Caco-2 (cell line): ENCODE measurements around the gene CEP112. TPM values are rescaled to one million over a fixed set of nuclear protein-coding genes. Genes with fewer than 3 reads are reported as not detected.
A peak's percentile ranks its signal among the peaks of the same experiment; 100 is the strongest.

ENCODE experiments used
- BruUV-seq: library from RNA; stranded (reverse); fragments of 400-500 nt; replicated peaks from 2 replicates; lab custom pipeline; 2021; lab: Mats Ljungman, UMichigan
- CTCF ChIA-PET: fragments of 300-600 bp; sonication (Branson Sonifier 250); formaldehyde crosslinking; loops from one replicate; lab custom pipeline; 2022; ENCODE audit warnings: antibody characterized with exemption; lab: Charles Lee
- POLR2A ChIA-PET: fragments of 300-600 bp; sonication (Branson Sonifier 250); formaldehyde crosslinking; loops from one replicate; lab custom pipeline; 2022; ENCODE audit warnings: antibody characterized with exemption; lab: Charles Lee
- DNase-seq, 2 experiments: peaks; one replicate each; pipeline versions ENCODE4 v3.0.0 to v3.0.0-alpha.2; 2020 to 2022
- H3K27me3 ChIP-seq: replicated peaks from 2 replicates; pipeline ENCODE4 v1.6.0; 2011; ENCODE audit warnings: low read length; ENCODE audit not compliant: control insufficient read depth, insufficient read depth
- H3K36me3 ChIP-seq: 2 replicates; pipeline ENCODE4 v1.5.1; 2011; ENCODE audit warnings: low read length; ENCODE audit not compliant: control insufficient read depth, insufficient read depth
- H3K4me1 ChIP-seq: fragments of 250-450 bp; sonication (Bioruptor Pico); 2 replicates; pipeline ENCODE4 v1.5.1; 2020; ENCODE audit warnings: mild to moderate bottlenecking
- H3K4me3 ChIP-seq: 2 replicates; pipeline ENCODE4 v1.5.1; 2011; ENCODE audit warnings: low read depth, mild to moderate bottlenecking, control low read depth, low read length
- H3K9me3 ChIP-seq: fragments of 250-450 bp; sonication (Bioruptor Pico); 2 replicates; pipeline ENCODE4 v1.5.1; 2020; ENCODE audit warnings: mild to moderate bottlenecking, moderate library complexity
- H3K27ac Mint-ChIP-seq: one replicate; pipeline ENCODE4 v1.8.0; 2022; ENCODE audit warnings: mixed read lengths; ENCODE audit not compliant: unreplicated experiment
- H3K27me3 Mint-ChIP-seq: one replicate; pipeline ENCODE4 v1.8.0; 2022; ENCODE audit warnings: mixed read lengths; ENCODE audit not compliant: insufficient read depth, unreplicated experiment
- H3K36me3 Mint-ChIP-seq: one replicate; pipeline ENCODE4 v1.8.0; 2022; ENCODE audit warnings: mild to moderate bottlenecking, mixed read lengths; ENCODE audit not compliant: insufficient read depth, unreplicated experiment
- H3K4me1 Mint-ChIP-seq: one replicate; pipeline ENCODE4 v1.8.0; 2022; ENCODE audit warnings: low read depth, mixed read lengths; ENCODE audit not compliant: unreplicated experiment
- H3K4me3 Mint-ChIP-seq: one replicate; pipeline ENCODE4 v1.8.0; 2022; ENCODE audit warnings: mild to moderate bottlenecking, moderate library complexity, mixed read lengths; ENCODE audit not compliant: unreplicated experiment
- H3K9me3 Mint-ChIP-seq: one replicate; pipeline ENCODE4 v1.8.0; 2022; ENCODE audit warnings: mixed read lengths; ENCODE audit not compliant: unreplicated experiment
- CTCF ChIP-seq, 2 experiments: fragments of 200-600 bp in 1 of 2; IDR thresholded peaks; 1 replicate in 1 of 2; 2 replicates in 1 of 2; pipeline versions ENCODE4 v1.5.1 to v1.8.0; 2011 to 2022; ENCODE audit warnings: antibody characterized with exemption in 1 of 2, control low read depth in 1 of 2, inconsistent platforms in 1 of 2, low read depth in 1 of 2, low read length in 1 of 2, mild to moderate bottlenecking in 1 of 2, moderate library complexity in 1 of 2; ENCODE audit not compliant: insufficient read depth in 1 of 2, severe bottlenecking in 1 of 2, unreplicated experiment in 1 of 2
- intact Hi-C: fragments of 100-400 bp; cut with micrococcal nuclease; formaldehyde crosslinking; loops from one replicate; pipeline ENCODE4 v1.10.0; 2022; ENCODE audit not compliant: unreplicated experiment
- total RNA-seq: library from RNA; stranded (reverse); gene quantifications from 2 replicates; pipeline ENCODE4 v1.2.3, GENCODE V29; 2022

Gene CEP112
- total RNA-seq, 1 experiment from 2014 or later = 4.7 TPM

- H3K9me3 ChIP-seq = peaks cover 6% of the 10 kb centered on the region; the same call in 1 of the 2 replicates
- no peaks in the 10 kb centered on the region for H3K27me3 ChIP-seq
- H3K9me3 Mint-ChIP-seq = peaks cover 6% of the 10 kb centered on the region
- H3K36me3 ChIP-seq = no peaks in the 10 kb centered on the region
- no TSS peak for BruUV-seq
- POLR2A ChIA-PET = no interaction called here
- CTCF ChIA-PET = interaction anchor here (1.1 kb wide), 1 partner anchor 693 kb away, joined by 3 read pairs; no protein-coding TSS in a partner anchor
- DNase-seq = peak in 1 of 2 experiments; percentile 59
- no peaks in the 10 kb centered on the region for H3K36me3 Mint-ChIP-seq
- intact Hi-C loops = loop anchor here (1.0 to 5.0 kb wide), 6 partner anchors 177 to 757 kb away; partner anchors contain the start of gene AXIN2
- H3K4me3 ChIP-seq = no peak overlapping the region
- peaks cover 14% of the 10 kb centered on the region for H3K27me3 Mint-ChIP-seq
- peak; percentile 64 to 75 for TF ChIP-seq CTCF (IDR thresholded peaks at IDR 0.05; ENCODE audit: insufficient read depth in 1 of 2, low read depth in 1 of 2, low read length in 1 of 2, severe bottlenecking in 1 of 2, unreplicated experiment in 1 of 2)
- no peaks in the 10 kb centered on the region for H3K4me1 ChIP-seq
- no peak overlapping the region for H3K27ac Mint-ChIP-seq
- no peak overlapping the region for H3K4me3 Mint-ChIP-seq
- no peaks in the 10 kb centered on the region for H3K4me1 Mint-ChIP-seq
Measured at GRCh38 chr17:65987988-65988387, 203.9 kb downstream of the CEP112 start.

DNA sequence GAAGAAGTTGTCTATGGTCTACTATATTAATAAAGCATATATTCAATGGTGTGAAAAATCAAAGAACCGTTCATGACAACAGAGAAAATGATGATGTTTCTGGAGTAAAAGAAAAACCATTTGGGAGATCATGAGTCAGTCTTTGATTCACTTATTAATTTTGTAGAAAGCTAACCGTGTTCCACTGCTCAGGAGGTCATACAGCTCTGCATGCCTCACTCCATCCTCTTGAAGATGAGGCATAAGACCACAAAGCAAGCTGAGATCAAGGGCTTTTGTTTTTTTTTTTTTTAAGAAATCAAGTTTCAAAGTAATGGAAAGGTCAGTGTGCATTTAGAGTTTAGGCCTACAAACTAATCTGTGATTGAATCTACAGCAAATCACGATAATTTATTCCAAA, 206.4 kb downstream of the CEP112 start:
- no peaks in the 10 kb centered on the region for H3K27me3 ChIP-seq

GRCh38 chr17:65984299-65984698, 207.6 kb downstream of the CEP112 start:
- no peak overlapping the region for H3K4me3 Mint-ChIP-seq
- ChIA-PET CTCF (interaction anchor here (0.6 kb wide), 1 partner anchor 163 kb away, joined by 3 read pairs; no protein-coding TSS in a partner anchor), POLR2A (no interaction called here)
- no peaks in the 10 kb centered on the region for H3K4me1 Mint-ChIP-seq
- H3K27ac Mint-ChIP-seq = no peak overlapping the region
- peaks cover 11% of the 10 kb centered on the region for H3K27me3 Mint-ChIP-seq
- peaks cover 6% of the 10 kb centered on the region for H3K9me3 Mint-ChIP-seq
- Histone ChIP-seq H3K9me3 (peaks cover 6% of the 10 kb centered on the region; the same call in 1 of the 2 replicates), H3K4me1 (no peaks in the 10 kb centered on the region), H3K27me3 (no peaks in the 10 kb centered on the region), H3K4me3 (no peak overlapping the region), H3K36me3 (no peaks in the 10 kb centered on the region)
- intact Hi-C loops = no loop called here
- no peaks in the 10 kb centered on the region for H3K36me3 Mint-ChIP-seq
- no peak for DNase-seq
- TF ChIP-seq CTCF (IDR thresholded peaks at IDR 0.05; ENCODE audit: insufficient read depth in 1 of 2, low read depth in 1 of 2, low read length in 1 of 2, severe bottlenecking in 1 of 2, unreplicated experiment in 1 of 2) = no peak
- BruUV-seq = no TSS peak

More for the DNA sequence above, 206.4 kb downstream of the CEP112 start:
- BruUV-seq = no TSS peak
- peaks cover 6% of the 10 kb centered on the region; the same call in 1 of the 2 replicates for H3K9me3 ChIP-seq
- ChIA-PET CTCF (no interaction called here), POLR2A (no interaction called here)
- no peak overlapping the region for H3K4me3 ChIP-seq
- Mint-ChIP-seq H3K27ac (no peak overlapping the region), H3K4me1 (no peaks in the 10 kb centered on the region), H3K9me3 (peaks cover 6% of the 10 kb centered on the region), H3K4me3 (no peak overlapping the region), H3K27me3 (peaks cover 11% of the 10 kb centered on the region), H3K36me3 (no peaks in the 10 kb centered on the region)
- no peaks in the 10 kb centered on the region for H3K36me3 ChIP-seq
- intact Hi-C loops = loop anchor here (5.0 kb wide), 1 partner anchor 423 kb away; the partner anchor contains the start of gene AXIN2
- H3K4me1 ChIP-seq = no peaks in the 10 kb centered on the region
- no peak for DNase-seq
- no peak for TF ChIP-seq CTCF (IDR thresholded peaks at IDR 0.05; ENCODE audit: insufficient read depth in 1 of 2, low read depth in 1 of 2, low read length in 1 of 2, severe bottlenecking in 1 of 2, unreplicated experiment in 1 of 2)
